ENCODE results near the gene MAP3K19. TPM values are rescaled to one million over a fixed set of nuclear protein-coding genes. Genes with fewer than 3 reads are reported as not detected.
A peak's percentile ranks its signal among the peaks of the same experiment; 100 is the strongest.
"Not testable (repeated sequence)": the region's sequence is repeated elsewhere in the genome, so short reads cannot be mapped to it uniquely, and the experiment has no call there.

The MAP3K19 gene
- total RNA-seq, 2 donors from 2014 or later, result 0.13 TPM; not detected in 1

GRCh38 chr2:134982603-134983002 lies 64.6 kb downstream of the MAP3K19 start:
- Mint-ChIP-seq H3K4me3 (no peak overlapping the region), H3K9me3 (no peaks in the 10 kb centered on the region), H3K27me3 (peaks cover 11% of the 10 kb centered on the region), H3K36me3 (ENCODE audit: low read depth) (no peaks in the 10 kb centered on the region), H3K4me1 (no peaks in the 10 kb centered on the region), H3K27ac (no peak overlapping the region)
- ATAC-seq (replicated peaks), result no peak

GRCh38 chr2:134980639-134981038 lies 66.6 kb downstream of the MAP3K19 start:
- H3K4me1 Mint-ChIP-seq, result no peaks in the 10 kb centered on the region
- H3K27me3 Mint-ChIP-seq, result peaks cover 11% of the 10 kb centered on the region
- H3K4me3 Mint-ChIP-seq, result no peak overlapping the region
- ATAC-seq (replicated peaks), result no peak
- H3K9me3 Mint-ChIP-seq, result no peaks in the 10 kb centered on the region
- H3K36me3 Mint-ChIP-seq (ENCODE audit: low read depth), result no peaks in the 10 kb centered on the region
- H3K27ac Mint-ChIP-seq, result no peak overlapping the region

GRCh38 chr2:134979221-134979620 lies 68.0 kb downstream of the MAP3K19 start:
- no peak for ATAC-seq (replicated peaks)
- Mint-ChIP-seq H3K27me3 (peaks cover 11% of the 10 kb centered on the region), H3K4me1 (no peaks in the 10 kb centered on the region), H3K9me3 (peaks cover 8% of the 10 kb centered on the region), H3K36me3 (ENCODE audit: low read depth) (no peaks in the 10 kb centered on the region), H3K4me3 (no peak overlapping the region), H3K27ac (no peak overlapping the region)

- Mint-ChIP-seq H3K9me3 (peaks cover 19% of the 10 kb centered on the region), H3K27me3 (peaks cover 11% of the 10 kb centered on the region)
- not testable (repeated sequence) for H3K36me3 Mint-ChIP-seq (ENCODE audit: low read depth); ATAC-seq (replicated peaks); H3K27ac Mint-ChIP-seq; H3K4me3 Mint-ChIP-seq; H3K4me1 Mint-ChIP-seq
Measured at GRCh38 chr2:134977104-134977503, 70.1 kb downstream of the MAP3K19 start.

- H3K27ac Mint-ChIP-seq, result no peak overlapping the region
- peaks cover 6% of the 10 kb centered on the region for H3K36me3 Mint-ChIP-seq (ENCODE audit: low read depth)
- H3K9me3 Mint-ChIP-seq, result peaks cover 22% of the 10 kb centered on the region
- H3K27me3 Mint-ChIP-seq, result peaks cover 11% of the 10 kb centered on the region
- ATAC-seq (replicated peaks), result no peak
- H3K4me3 Mint-ChIP-seq, result no peak overlapping the region
- no peaks in the 10 kb centered on the region for H3K4me1 Mint-ChIP-seq
Measured at GRCh38 chr2:134976074-134976702, 71.1 kb downstream of the MAP3K19 start.

GRCh38 chr2:134975281-134976009 lies 71.8 kb downstream of the MAP3K19 start:
- ATAC-seq (replicated peaks), result no peak

GRCh38 chr2:134973241-134974138 lies 73.8 kb downstream of the MAP3K19 start:
- peak; percentile 70 for ATAC-seq (replicated peaks)
- Mint-ChIP-seq H3K27ac (peak overlapping the region; percentile 41), H3K9me3 (peaks cover 30% of the 10 kb centered on the region)

More at GRCh38 chr2:134975281-134976009, 71.8 kb downstream of the MAP3K19 start:
- Mint-ChIP-seq H3K4me1 (no peaks in the 10 kb centered on the region), H3K27ac (no peak overlapping the region), H3K9me3 (peaks cover 26% of the 10 kb centered on the region), H3K36me3 (ENCODE audit: low read depth) (peaks cover 6% of the 10 kb centered on the region), H3K27me3 (peaks cover 10% of the 10 kb centered on the region), H3K4me3 (no peak overlapping the region)

GRCh38 chr2:134967166-134967565 lies 80.1 kb downstream of the MAP3K19 start:
- H3K4me1 Mint-ChIP-seq; H3K27ac Mint-ChIP-seq; H3K36me3 Mint-ChIP-seq (ENCODE audit: low read depth); H3K4me3 Mint-ChIP-seq; H3K27me3 Mint-ChIP-seq; ATAC-seq (replicated peaks): not testable (repeated sequence)
- H3K9me3 Mint-ChIP-seq, result peaks cover 11% of the 10 kb centered on the region

More at GRCh38 chr2:134973241-134974138, 73.8 kb downstream of the MAP3K19 start:
- Mint-ChIP-seq H3K4me1 (no peaks in the 10 kb centered on the region), H3K36me3 (ENCODE audit: low read depth) (peaks cover 6% of the 10 kb centered on the region), H3K4me3 (no peak overlapping the region), H3K27me3 (peaks cover 4% of the 10 kb centered on the region)

- H3K27ac Mint-ChIP-seq, result no peak overlapping the region
Measured at GRCh38 chr2:134957477-134957876, 89.8 kb downstream of the MAP3K19 start.

GRCh38 chr2:134955744-134956143 lies 91.5 kb downstream of the MAP3K19 start:
- ATAC-seq (replicated peaks), result no peak
- Mint-ChIP-seq H3K4me1 (peaks cover 6% of the 10 kb centered on the region), H3K36me3 (ENCODE audit: low read depth) (peaks cover 79% of the 10 kb centered on the region), H3K9me3 (no peaks in the 10 kb centered on the region), H3K4me3 (no peak overlapping the region), H3K27ac (no peak overlapping the region), H3K27me3 (no peaks in the 10 kb centered on the region)

More at GRCh38 chr2:134957477-134957876, 89.8 kb downstream of the MAP3K19 start:
- Mint-ChIP-seq H3K4me1 (peaks cover 6% of the 10 kb centered on the region), H3K4me3 (no peak overlapping the region), H3K9me3 (no peaks in the 10 kb centered on the region), H3K36me3 (ENCODE audit: low read depth) (peaks cover 62% of the 10 kb centered on the region), H3K27me3 (no peaks in the 10 kb centered on the region)
- ATAC-seq (replicated peaks), result no peak

- ATAC-seq (replicated peaks), result no peak
- Mint-ChIP-seq H3K27me3 (no peaks in the 10 kb centered on the region), H3K4me1 (peaks cover 11% of the 10 kb centered on the region), H3K9me3 (no peaks in the 10 kb centered on the region), H3K27ac (peak overlapping the region; percentile 59), H3K4me3 (no peak overlapping the region), H3K36me3 (ENCODE audit: low read depth) (peaks cover 96% of the 10 kb centered on the region)
Measured at GRCh38 chr2:134954065-134954464, 93.2 kb downstream of the MAP3K19 start.

GRCh38 chr2:134952608-134953007 lies 94.6 kb downstream of the MAP3K19 start:
- H3K4me1 Mint-ChIP-seq, result peaks cover 11% of the 10 kb centered on the region
- no peaks in the 10 kb centered on the region for H3K9me3 Mint-ChIP-seq
- H3K36me3 Mint-ChIP-seq (ENCODE audit: low read depth), result peaks cover 98% of the 10 kb centered on the region
- no peak overlapping the region for H3K27ac Mint-ChIP-seq
- ATAC-seq (replicated peaks), result no peak
- no peaks in the 10 kb centered on the region for H3K27me3 Mint-ChIP-seq
- H3K4me3 Mint-ChIP-seq, result no peak overlapping the region

GRCh38 chr2:134950886-134951285 lies 96.4 kb downstream of the MAP3K19 start:
- peaks cover 11% of the 10 kb centered on the region for H3K4me1 Mint-ChIP-seq
- peaks cover 96% of the 10 kb centered on the region for H3K36me3 Mint-ChIP-seq (ENCODE audit: low read depth)
- H3K4me3 Mint-ChIP-seq, result no peak overlapping the region
- ATAC-seq (replicated peaks), result no peak
- no peak overlapping the region for H3K27ac Mint-ChIP-seq
- no peaks in the 10 kb centered on the region for H3K27me3 Mint-ChIP-seq
- H3K9me3 Mint-ChIP-seq, result no peaks in the 10 kb centered on the region

- no peak for ATAC-seq (replicated peaks)
- no peak overlapping the region for H3K4me3 Mint-ChIP-seq
- H3K36me3 Mint-ChIP-seq (ENCODE audit: low read depth), result peaks cover 98% of the 10 kb centered on the region
- H3K9me3 Mint-ChIP-seq, result no peaks in the 10 kb centered on the region
- H3K27me3 Mint-ChIP-seq, result no peaks in the 10 kb centered on the region
- H3K4me1 Mint-ChIP-seq, result peaks cover 16% of the 10 kb centered on the region
- H3K27ac Mint-ChIP-seq, result peak overlapping the region; percentile 33
Measured at GRCh38 chr2:134949981-134950708, 97.1 kb downstream of the MAP3K19 start.
